GM21619 (cell line): ENCODE data around the gene HOXA2.

Experiments
- ATAC-seq: cut with Tn5 transposase; IDR thresholded peaks from one replicate; pipeline ENCODE4 v1.9.1; 2021; ENCODE audit not compliant: unreplicated experiment

HOXA2 gene

GRCh38 chr7:27126596-27127327, 24.3 kb upstream of the HOXA2 start:
- ATAC-seq: no peak

DNA sequence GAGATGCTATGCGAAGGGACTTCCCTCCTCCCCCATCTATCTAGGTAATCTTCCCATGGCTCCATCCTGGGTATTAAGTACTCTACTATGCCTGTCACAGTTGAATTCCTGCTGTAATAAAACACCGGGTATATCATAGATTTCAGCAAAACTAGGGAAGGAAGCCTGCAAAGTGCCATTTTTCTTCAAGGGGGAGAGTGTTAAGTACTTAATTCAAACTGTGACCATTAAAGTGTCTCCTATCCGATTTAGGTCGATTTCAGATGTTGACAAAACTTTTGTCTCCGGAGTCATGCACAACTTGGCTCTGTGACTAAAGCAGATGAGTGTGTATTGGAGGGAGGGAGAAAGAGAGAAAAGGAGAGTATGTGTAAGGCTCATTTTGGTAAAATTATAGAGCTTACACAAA, 23.5 kb upstream of the HOXA2 start:
- no peak for ATAC-seq

- ATAC-seq: no peak
Observed at GRCh38 chr7:27124902-27125689, 22.6 kb upstream of the HOXA2 start.

GRCh38 chr7:27124096-27124901, 21.8 kb upstream of the HOXA2 start:
- ATAC-seq: no peak

DNA sequence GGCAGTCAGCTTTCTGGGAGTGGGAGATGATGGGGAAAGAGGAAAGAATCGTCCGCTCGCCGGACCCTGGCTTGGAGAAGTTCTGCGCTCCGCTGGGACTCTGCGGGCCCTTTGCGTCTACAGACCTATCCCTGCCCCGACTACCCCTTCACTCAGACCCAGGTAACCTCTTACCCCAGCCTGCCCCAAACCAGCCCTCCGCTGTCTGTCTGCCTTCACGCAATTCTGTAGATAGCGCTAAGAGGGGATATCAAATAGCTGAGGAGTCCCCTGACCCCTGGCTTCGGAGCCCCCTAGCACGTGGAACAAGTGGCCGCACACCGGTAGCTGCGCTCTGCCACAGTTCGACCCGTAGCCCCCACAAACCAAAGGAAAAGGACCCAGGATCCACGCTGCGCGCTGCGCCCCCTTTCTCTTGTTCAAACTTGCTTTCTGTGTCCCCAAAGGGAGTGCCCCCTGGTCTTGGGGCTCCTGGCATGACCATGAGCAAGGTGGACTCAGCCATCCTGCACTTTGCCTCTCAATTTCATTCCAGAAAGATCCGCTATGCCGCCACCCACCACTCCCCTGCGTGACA, 21.1 kb upstream of the HOXA2 start:
- ATAC-seq: no peak

- no peak for ATAC-seq
Observed at GRCh38 chr7:27123007-27123476, 20.6 kb upstream of the HOXA2 start.

- no peak for ATAC-seq
Observed at GRCh38 chr7:27122077-27122910, 19.8 kb upstream of the HOXA2 start.

GRCh38 chr7:27121684-27122076, 19.2 kb upstream of the HOXA2 start:
- ATAC-seq: no peak

DNA sequence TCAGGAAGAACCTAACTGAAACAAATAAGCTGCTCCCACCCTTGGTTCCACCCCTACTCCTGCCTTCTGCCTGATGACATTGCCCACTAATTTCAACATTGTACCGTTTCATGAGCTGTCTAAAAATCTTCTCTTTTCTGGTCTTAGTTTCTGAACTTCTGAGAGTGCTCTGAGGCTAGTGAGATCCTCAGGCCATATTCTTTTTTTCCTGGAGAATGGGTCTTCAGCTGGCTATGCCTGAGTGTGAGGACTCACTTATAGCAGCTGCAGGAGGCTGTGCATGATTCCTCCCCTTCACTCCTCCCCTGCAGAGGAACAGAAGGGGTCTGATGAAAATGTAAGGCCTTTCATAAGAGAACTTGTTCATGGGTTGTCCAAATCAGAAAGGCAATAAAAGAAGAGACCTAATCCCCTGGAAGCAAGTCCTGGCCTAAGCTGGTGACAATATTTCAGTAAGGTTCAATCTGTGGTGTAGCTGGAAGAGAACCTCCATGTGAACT, 17.0 kb upstream of the HOXA2 start:
- ATAC-seq: no peak

GRCh38 chr7:27118580-27118979, 16.1 kb upstream of the HOXA2 start:
- ATAC-seq: no peak

DNA sequence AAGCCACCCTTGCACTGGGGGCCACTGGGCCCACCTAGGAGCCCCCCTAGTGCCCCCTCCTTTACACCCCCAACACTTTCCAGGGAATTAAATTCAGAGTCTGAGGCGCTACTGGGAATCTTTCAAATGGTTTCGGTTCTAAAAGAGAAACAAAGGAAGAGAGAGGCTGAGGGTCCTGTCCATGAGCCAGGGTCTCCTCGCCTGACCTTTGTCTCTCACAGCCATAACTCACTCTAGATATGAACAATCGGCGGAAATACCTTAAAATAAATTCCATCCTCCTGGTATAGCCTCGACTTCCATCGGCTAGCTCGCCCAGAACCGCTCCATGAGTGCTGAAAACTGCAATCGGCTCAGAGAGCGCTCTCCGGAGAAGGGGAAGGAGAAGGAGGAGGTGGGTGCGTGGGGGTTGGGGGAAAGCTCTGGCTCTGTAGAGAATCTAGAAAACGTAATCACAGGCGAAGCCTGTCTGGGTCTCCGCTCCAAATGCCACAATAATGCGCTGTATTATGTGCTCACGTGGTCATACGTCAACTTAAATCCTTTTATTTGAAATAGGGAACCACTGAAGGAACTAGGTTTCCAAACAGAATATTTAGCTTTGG, 15.5 kb upstream of the HOXA2 start:
- ATAC-seq: no peak

GRCh38 chr7:27116962-27117886, 14.7 kb upstream of the HOXA2 start:
- no peak for ATAC-seq

GRCh38 chr7:27116031-27116961, 13.8 kb upstream of the HOXA2 start:
- ATAC-seq: no peak

- ATAC-seq: no peak
Observed at GRCh38 chr7:27115221-27116026, 12.9 kb upstream of the HOXA2 start.

- no peak for ATAC-seq
Observed at GRCh38 chr7:27114881-27115220, 12.4 kb upstream of the HOXA2 start.

- ATAC-seq: no peak
Observed at GRCh38 chr7:27113991-27114769, 11.7 kb upstream of the HOXA2 start.
